Esophagus muscularis mucosa (tissue), 4 donors: ENCODE results near the gene MPHOSPH6. TPM values are rescaled to one million over a fixed set of nuclear protein-coding genes. Genes with fewer than 3 reads are reported as not detected.
A peak's percentile ranks its signal among the peaks of the same experiment; 100 is the strongest.

Experiments
- DNase-seq: peaks from one replicate; pipeline ENCODE4 v3.0.0-alpha.2; 2017; ENCODE audit errors: extremely low spot score
- H3K27ac ChIP-seq, 4 donors: fragments of 200-600 bp; sonication (generic); replicated peaks in 1 of 4; 1 replicate in 3 of 4; 2 replicates in 1 of 4; pipeline ENCODE4 v1.5.1; 2016 to 2019; ENCODE audit warnings: mild to moderate bottlenecking in 1 of 4
- H3K27me3 ChIP-seq, 4 donors: fragments of 200-600 bp; sonication (generic); one replicate each; pipeline versions ENCODE4 v1.5.1 to v1.6.0; 2016 to 2019
- H3K36me3 ChIP-seq, 4 donors: fragments of 200-600 bp; sonication (generic); one replicate each; pipeline ENCODE4 v1.5.1; 2016 to 2019
- H3K4me1 ChIP-seq, 4 donors: fragments of 200-600 bp; sonication (generic); one replicate each; pipeline ENCODE4 v1.5.1; 2016 to 2019
- H3K4me3 ChIP-seq, 4 donors: fragments of 200-600 bp; sonication (generic); 1 replicate in 2 of 4; 2 replicates in 2 of 4; pipeline ENCODE4 v1.5.1; 2016 to 2019; ENCODE audit warnings: mild to moderate bottlenecking in 4 of 4, moderate library complexity in 1 of 4
- H3K9me3 ChIP-seq, 4 donors: fragments of 200-600 bp; sonication (generic); 1 replicate in 3 of 4; 2 replicates in 1 of 4; pipeline ENCODE4 v1.5.1; 2016 to 2019
- CTCF ChIP-seq, 3 experiments: fragments of 200-600 bp in 2 of 3; fragments of 450-650 bp in 1 of 3; sonication (generic) in 2 of 3; IDR thresholded peaks; one replicate each; pipeline ENCODE4 v1.5.1; 2017 to 2019; ENCODE audit warnings: antibody characterized with exemption in 3 of 3, mild to moderate bottlenecking in 2 of 3, moderate library complexity in 1 of 3
- EP300 ChIP-seq: sonication (generic); formaldehyde crosslinking; IDR thresholded peaks from one replicate; pipeline ENCODE4 v1.6.1; 2017; ENCODE audit warnings: antibody characterized with exemption
- POLR2A ChIP-seq: fragments of 450-650 bp; IDR thresholded peaks from one replicate; pipeline ENCODE4 v1.6.1; 2017; ENCODE audit warnings: antibody characterized with exemption, moderate library complexity, mild to moderate bottlenecking, low read depth
- POLR2AphosphoS5 ChIP-seq, 2 donors: sonication (generic); formaldehyde crosslinking; IDR thresholded peaks; one replicate each; pipeline ENCODE4 v1.6.1; 2017; ENCODE audit warnings: antibody characterized with exemption in 2 of 2
- WGBS: methylation state at CpG from one replicate; pipeline ENCODE4 v1.1.5; 2018; 5-methylcytosine and 5-hydroxymethylcytosine counted together
- intact Hi-C: fragments of 100-400 bp; cut with DNase I; formaldehyde crosslinking; loops from one replicate; pipeline ENCODE4 v1.15.1; 2023
- small RNA-seq, 3 donors: library from RNA; depleted of rRNA; stranded (forward); fragments of <200 nt; gene quantifications; one replicate each; pipeline ENCODE3, GENCODE V24; 2016
- total RNA-seq, 4 donors: library from RNA; depleted of rRNA; stranded (reverse); fragments of >200 nt; gene quantifications; one replicate each; pipeline versions ENCODE4 v1.1.0 to v1.2.1, GENCODE V29; 2016

The MPHOSPH6 gene
- total RNA-seq, 4 donors from 2014 or later: 7.2 to 26.2 (median 12.6) TPM

- no peak for TF ChIP-seq CTCF (IDR thresholded peaks at IDR 0.05)
- no peak for TF ChIP-seq EP300
- no peak for TF ChIP-seq POLR2AphosphoS5 (IDR thresholded peaks at IDR 0.05)
- TF ChIP-seq POLR2A: no peak
- intact Hi-C loops: no loop called here
Observed at GRCh38 chr16:82105107-82105506, 64.9 kb downstream of the MPHOSPH6 start.

More at GRCh38 chr16:82105107-82105506, 64.9 kb downstream of the MPHOSPH6 start:
- 91% methylated on average over 8 of the region's 8 CpGs for WGBS
- H3K27me3 ChIP-seq: no peaks in the 10 kb centered on the region
- H3K4me1 ChIP-seq: no peaks in the 10 kb centered on the region
- H3K9me3 ChIP-seq: no peaks in the 10 kb centered on the region
- H3K4me3 ChIP-seq: no peak overlapping the region
- no peaks in the 10 kb centered on the region for H3K36me3 ChIP-seq
- H3K27ac ChIP-seq: no peak overlapping the region
- DNase-seq: peak; percentile 62

Small RNAs within 50 kb of the gene (small RNA-seq; reads per million reads assigned to genes)
- 0 reads per million in 3 donors for gene RN7SKP190

Other genes starting within 250 kb of the MPHOSPH6 start
- 1 to 10 TPM in 2 of 4 donors, under 1 TPM in 2; 0.66 to 1.3 (median 1.00) TPM for gene SDR42E1, start 158.8 kb downstream of the MPHOSPH6 start, total RNA-seq
- gene HSD17B2, start 135.0 kb downstream of the MPHOSPH6 start, total RNA-seq: not detected